Hematopoietic multipotent progenitor cell treated with erythropoietin and hydrocortisone succinate and interleukin-3 and kit ligand, for 8 days (in vitro differentiated cells): ENCODE results near the gene PPP1R14B.

Experiments
- DNase-seq: peaks from one replicate; pipeline ENCODE4 v3.0.0-alpha.2; 2015

The PPP1R14B gene

GRCh38 chr11:64208086-64208795 lies 38.5 kb downstream of the PPP1R14B start:
- no peak for DNase-seq

DNA sequence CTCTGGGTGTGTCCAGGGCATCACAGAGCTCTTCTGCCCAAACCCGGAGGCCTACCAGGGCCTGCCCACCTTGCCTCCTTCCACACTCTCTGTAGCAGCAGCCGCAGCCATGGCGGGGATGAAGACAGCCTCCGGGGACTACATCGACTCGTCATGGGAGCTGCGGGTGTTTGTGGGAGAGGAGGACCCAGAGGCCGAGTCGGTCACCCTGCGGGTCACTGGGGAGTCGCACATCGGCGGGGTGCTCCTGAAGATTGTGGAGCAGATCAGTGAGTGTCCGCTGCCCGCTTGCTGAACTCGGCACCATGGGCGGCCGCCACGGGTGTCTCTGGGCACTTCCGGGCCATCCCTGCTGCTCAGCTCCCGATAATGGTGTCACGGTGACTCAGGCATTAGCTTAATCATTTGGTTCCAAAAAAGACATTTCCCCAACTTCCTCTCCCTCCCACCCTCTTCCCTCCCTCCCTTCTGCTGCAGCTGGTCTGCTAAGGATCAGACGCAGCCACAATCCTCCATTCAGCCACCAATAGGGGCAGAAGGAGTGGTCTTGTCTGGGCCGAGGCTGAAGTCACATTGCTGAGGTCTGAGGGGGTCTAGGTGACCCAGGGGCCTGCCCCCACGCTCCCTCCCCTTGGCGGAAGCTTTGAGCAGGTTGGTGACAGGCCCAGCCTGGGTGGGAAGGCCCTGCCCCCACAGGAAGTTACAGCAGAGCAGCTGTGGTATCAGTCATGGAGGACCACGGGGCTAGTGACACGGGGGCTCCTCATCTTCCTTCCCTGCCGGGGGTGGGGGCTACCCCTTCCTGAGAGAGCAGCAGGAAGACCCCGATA lies 39.3 kb downstream of the PPP1R14B start:
- DNase-seq = peak; percentile 90

- peak; percentile 88 for DNase-seq
Measured at GRCh38 chr11:64206457-64207255, 40.1 kb downstream of the PPP1R14B start, which contains the start of gene FERMT3. Gene FERMT3 (plus strand): TSS chr11:64206721. CDS start chr11:64207365, 644 bp downstream.

- peak; percentile 99 for DNase-seq
Measured at GRCh38 chr11:64204464-64204989, 42.2 kb downstream of the PPP1R14B start.

GRCh38 chr11:64204080-64204440 lies 42.7 kb downstream of the PPP1R14B start:
- no peak for DNase-seq

DNA sequence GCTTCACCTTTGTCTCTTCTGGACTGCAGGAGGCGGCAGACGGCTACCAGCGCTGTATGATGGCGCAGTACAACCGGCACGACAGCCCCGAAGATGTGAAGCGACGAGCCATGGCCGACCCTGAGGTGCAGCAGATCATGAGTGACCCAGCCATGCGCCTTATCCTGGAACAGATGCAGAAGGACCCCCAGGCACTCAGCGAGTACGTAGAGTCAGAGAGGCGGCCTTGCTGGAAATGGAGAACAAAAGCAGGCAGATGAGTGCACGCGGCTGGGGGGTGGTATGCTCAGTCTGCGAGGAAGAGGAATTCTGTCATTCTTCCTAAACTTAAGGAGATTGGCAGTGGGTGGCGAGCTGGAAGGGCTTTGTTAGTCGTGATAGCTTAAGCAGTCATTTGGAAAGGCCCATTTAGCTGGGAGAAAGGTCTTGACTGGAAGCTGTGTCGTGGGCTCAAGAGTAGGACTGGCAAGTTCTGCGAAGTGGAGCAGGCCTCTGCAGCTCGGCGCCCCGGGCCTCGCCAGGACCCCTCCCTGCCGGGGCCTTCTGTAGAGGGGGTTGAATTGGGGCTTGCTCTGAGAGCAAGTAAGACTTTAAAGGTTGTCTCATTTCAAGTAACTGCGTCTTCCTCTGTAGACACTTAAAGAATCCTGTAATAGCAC lies 43.2 kb downstream of the PPP1R14B start:
- DNase-seq = no peak

DNA sequence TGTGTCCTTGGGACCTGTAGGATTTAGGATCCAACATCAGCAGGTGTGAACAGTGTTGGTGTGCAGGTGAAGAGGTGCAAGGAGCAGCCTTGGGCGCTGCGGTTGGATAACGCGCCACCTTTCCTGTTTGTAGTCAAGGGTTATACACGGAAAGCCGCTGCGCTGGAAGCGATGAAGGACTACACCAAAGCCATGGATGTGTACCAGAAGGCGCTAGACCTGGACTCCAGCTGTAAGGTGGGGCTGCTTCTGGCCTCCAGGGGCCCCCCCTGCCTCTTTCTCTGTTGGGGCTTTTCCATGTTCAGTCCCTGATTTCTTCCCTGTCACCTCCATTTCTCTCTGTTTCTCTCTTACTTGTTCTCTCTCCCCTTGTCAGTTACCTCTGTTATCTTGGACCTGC lies 43.8 kb downstream of the PPP1R14B start:
- no peak for DNase-seq

DNA sequence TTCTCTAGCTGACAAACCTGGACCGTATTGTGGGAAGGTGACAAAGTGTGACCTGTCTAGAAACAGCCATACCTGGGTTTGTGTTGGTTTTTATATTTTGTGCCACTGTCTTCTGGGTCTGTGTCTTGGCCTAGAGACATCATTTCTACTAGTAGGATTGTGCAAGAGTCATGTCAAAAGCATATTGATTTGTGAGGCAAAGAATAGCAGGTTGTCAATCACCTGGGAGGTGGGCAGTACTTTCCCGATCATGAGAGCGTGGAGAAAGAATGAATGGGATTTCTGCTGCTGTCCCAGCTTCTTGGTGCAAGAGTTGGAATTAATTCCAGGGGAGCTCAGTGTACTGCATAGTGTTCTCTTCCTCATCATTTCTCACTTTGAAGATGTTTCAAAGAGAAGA lies 45.2 kb downstream of the PPP1R14B start:
- no peak for DNase-seq

- DNase-seq = no peak
Measured at GRCh38 chr11:64198511-64198910, 48.2 kb downstream of the PPP1R14B start.

DNA sequence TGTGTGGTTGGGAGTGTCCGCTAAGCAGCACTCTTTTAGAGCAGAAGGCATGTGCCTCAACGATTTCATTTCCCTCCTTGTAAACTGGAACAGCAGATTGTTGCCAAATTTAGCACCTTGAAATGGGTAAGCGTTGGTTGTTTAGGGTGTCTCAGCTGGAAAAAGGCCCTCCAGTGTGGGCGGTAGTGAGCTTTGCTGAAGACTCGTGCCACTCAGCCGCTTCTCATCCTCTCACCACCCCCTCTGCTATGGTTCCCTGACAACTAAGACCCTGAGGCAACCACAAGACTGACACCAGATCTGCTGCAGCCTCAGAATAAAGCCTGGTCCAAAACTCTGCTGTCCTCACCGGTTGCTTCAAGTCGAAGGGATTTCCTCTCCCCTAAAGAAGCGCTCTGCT lies 50.1 kb downstream of the PPP1R14B start:
- no peak for DNase-seq
